ENCODE data around the gene RBM33. TPM values are rescaled to one million over a fixed set of nuclear protein-coding genes. Genes with fewer than 3 reads are reported as not detected.

The RBM33 gene
- total RNA-seq, 1 experiment from 2014 or later, result 73.6 TPM

- H3K27ac ChIP-seq (ENCODE audit: low read depth, low read length, poor library complexity, severe bottlenecking), result no peak overlapping the region
- no peaks in the 10 kb centered on the region for H3K27me3 ChIP-seq (replicated peaks; ENCODE audit: insufficient read depth, low read depth, low read length, poor library complexity)
- BruUV-seq (replicated peaks), result no TSS peak
- ChIA-PET POLR2A (ENCODE audit: low non-redundant PET) (no interaction called here), CTCF (no interaction called here)
- peaks cover 2% of the 10 kb centered on the region for H3K4me1 ChIP-seq (ENCODE audit: insufficient read depth, low read length, poor library complexity, severe bottlenecking)
- TF ChIP-seq EZH2 (IDR thresholded peaks at IDR 0.05; ENCODE audit: borderline replicate concordance, low read depth, low read length, poor library complexity, severe bottlenecking) (no peak), CTCF (conservative IDR thresholded peaks at IDR 0.05; ENCODE audit: low read depth, low read length) (no peak)
- peaks cover 5% of the 10 kb centered on the region for H3K36me3 ChIP-seq (ENCODE audit: insufficient read depth, low read length, poor library complexity, severe bottlenecking)
- no peak for DNase-seq (ENCODE audit: low spot score)
- no peak overlapping the region for H3K4me3 ChIP-seq (ENCODE audit: low read depth, low read length, poor library complexity, severe bottlenecking)
- intact Hi-C loops (cut with micrococcal nuclease; ENCODE audit: unreplicated experiment), result no loop called here
- no peaks in the 10 kb centered on the region for H3K9me3 ChIP-seq (ENCODE audit: low read depth, low read length, poor library complexity, severe bottlenecking)
These were observed 72.7 kb downstream of the RBM33 start for GRCh38 chr7:155717010-155717744.

GRCh38 chr7:155721056-155721455, 76.6 kb downstream of the RBM33 start:
- peaks cover 2% of the 10 kb centered on the region for H3K4me1 ChIP-seq (ENCODE audit: insufficient read depth, low read length, poor library complexity, severe bottlenecking)
- H3K27ac ChIP-seq (ENCODE audit: low read depth, low read length, poor library complexity, severe bottlenecking), result no peak overlapping the region
- H3K36me3 ChIP-seq (ENCODE audit: insufficient read depth, low read length, poor library complexity, severe bottlenecking), result peaks cover 13% of the 10 kb centered on the region
- POLR2A ChIA-PET (ENCODE audit: low non-redundant PET), result no interaction called here
- no TSS peak for BruUV-seq (replicated peaks)
- no peak overlapping the region for H3K4me3 ChIP-seq (ENCODE audit: low read depth, low read length, poor library complexity, severe bottlenecking)
- intact Hi-C loops (cut with micrococcal nuclease; ENCODE audit: unreplicated experiment), result no loop called here
- no peaks in the 10 kb centered on the region for H3K9me3 ChIP-seq (ENCODE audit: low read depth, low read length, poor library complexity, severe bottlenecking)
- CTCF ChIA-PET, result no interaction called here
- no peak for DNase-seq (ENCODE audit: low spot score)
- TF ChIP-seq EZH2 (IDR thresholded peaks at IDR 0.05; ENCODE audit: borderline replicate concordance, low read depth, low read length, poor library complexity, severe bottlenecking) (no peak), CTCF (conservative IDR thresholded peaks at IDR 0.05; ENCODE audit: low read depth, low read length) (no peak)
- H3K27me3 ChIP-seq (replicated peaks; ENCODE audit: insufficient read depth, low read depth, low read length, poor library complexity), result no peaks in the 10 kb centered on the region

- Histone ChIP-seq H3K27ac (ENCODE audit: low read depth, low read length, poor library complexity, severe bottlenecking) (no peak overlapping the region), H3K4me1 (ENCODE audit: insufficient read depth, low read length, poor library complexity, severe bottlenecking) (peaks cover 2% of the 10 kb centered on the region), H3K9me3 (ENCODE audit: low read depth, low read length, poor library complexity, severe bottlenecking) (no peaks in the 10 kb centered on the region), H3K27me3 (replicated peaks; ENCODE audit: insufficient read depth, low read depth, low read length, poor library complexity) (no peaks in the 10 kb centered on the region), H3K36me3 (ENCODE audit: insufficient read depth, low read length, poor library complexity, severe bottlenecking) (peaks cover 13% of the 10 kb centered on the region), H3K4me3 (ENCODE audit: low read depth, low read length, poor library complexity, severe bottlenecking) (no peak overlapping the region)
- BruUV-seq (replicated peaks), result no TSS peak
- CTCF ChIA-PET, result no interaction called here
- TF ChIP-seq EZH2 (IDR thresholded peaks at IDR 0.05; ENCODE audit: borderline replicate concordance, low read depth, low read length, poor library complexity, severe bottlenecking) (no peak), CTCF (conservative IDR thresholded peaks at IDR 0.05; ENCODE audit: low read depth, low read length) (no peak)
- DNase-seq (ENCODE audit: low spot score), result no peak
- POLR2A ChIA-PET (ENCODE audit: low non-redundant PET), result no interaction called here
- intact Hi-C loops (cut with micrococcal nuclease; ENCODE audit: unreplicated experiment), result no loop called here
These were observed 77.7 kb downstream of the RBM33 start for GRCh38 chr7:155722118-155722517.
